ENCODE data around the gene TCF12.

TCF12 gene

GRCh38 chr15:57245714-57246113 is 327.3 kb downstream of the TCF12 start:
- no peak for TF ChIP-seq CTCF (IDR thresholded peaks at IDR 0.05)

GRCh38 chr15:57248074-57248473 is 329.6 kb downstream of the TCF12 start:
- no peak for TF ChIP-seq CTCF (IDR thresholded peaks at IDR 0.05)

GRCh38 chr15:57251308-57251707 is 332.9 kb downstream of the TCF12 start:
- no peak for TF ChIP-seq CTCF (IDR thresholded peaks at IDR 0.05)

- TF ChIP-seq CTCF (IDR thresholded peaks at IDR 0.05) = no peak
These were observed 333.5 kb downstream of the TCF12 start for GRCh38 chr15:57251941-57252340.

- TF ChIP-seq CTCF (IDR thresholded peaks at IDR 0.05) = no peak
These were observed 334.6 kb downstream of the TCF12 start for GRCh38 chr15:57253082-57253481.

GRCh38 chr15:57253500-57253899 is 335.1 kb downstream of the TCF12 start:
- no peak for TF ChIP-seq CTCF (IDR thresholded peaks at IDR 0.05)

- TF ChIP-seq CTCF (IDR thresholded peaks at IDR 0.05) = no peak
These were observed 337.4 kb downstream of the TCF12 start for GRCh38 chr15:57255751-57256341.

GRCh38 chr15:57256939-57257338 is 338.5 kb downstream of the TCF12 start:
- no peak for TF ChIP-seq CTCF (IDR thresholded peaks at IDR 0.05)

Measured in LNCAP (cell line).